Neural cell (in vitro differentiated cells): ENCODE measurements around the gene CAPN13.

Source experiments
- CTCF ChIP-seq: fragments of 450-650 bp; IDR thresholded peaks from 2 replicates; pipeline ENCODE4 v1.5.1; 2014; ENCODE audit warnings: antibody characterized with exemption, mild to moderate bottlenecking, moderate library complexity; ENCODE audit not compliant: poor library complexity, severe bottlenecking
- EP300 ChIP-seq: fragments of 450-650 bp; conservative IDR thresholded peaks from 2 replicates; pipeline ENCODE4 v1.6.1; 2014; ENCODE audit warnings: antibody characterized with exemption, mild to moderate bottlenecking, moderate library complexity; ENCODE audit not compliant: poor library complexity, severe bottlenecking
- EZH2 ChIP-seq: fragments of 200-600, 300-800 bp; shearing (Covaris generic), sonication (generic); IDR thresholded peaks from 2 replicates; pipeline ENCODE4 v1.6.1; 2014; ENCODE audit warnings: antibody characterized with exemption, low read length, borderline replicate concordance, mild to moderate bottlenecking; ENCODE audit not compliant: insufficient read depth, poor library complexity, severe bottlenecking
- POLR2AphosphoS5 ChIP-seq: IDR thresholded peaks from 2 replicates; pipeline ENCODE4 v1.6.1; 2012
- RAD21 ChIP-seq: fragments of 450-650 bp; conservative IDR thresholded peaks from 2 replicates; pipeline ENCODE4 v1.6.1; 2014; ENCODE audit warnings: antibody characterized with exemption, mild to moderate bottlenecking, moderate library complexity
- REST ChIP-seq: IDR thresholded peaks from 2 replicates; pipeline ENCODE4 v1.6.1; 2012; ENCODE audit warnings: borderline replicate concordance
- SMC3 ChIP-seq: fragments of 450-650 bp; conservative IDR thresholded peaks from 2 replicates; pipeline ENCODE4 v1.6.1; 2014; ENCODE audit warnings: antibody characterized with exemption, mild to moderate bottlenecking, moderate library complexity; ENCODE audit not compliant: poor library complexity
- TAF1 ChIP-seq: IDR thresholded peaks from 2 replicates; pipeline ENCODE4 v1.6.1; 2012; ENCODE audit warnings: low read depth

GRCh38 chr2:30800159-30800558 lies 7.1 kb downstream of the CAPN13 start:
- TF ChIP-seq EP300: no peak
- no peak for TF ChIP-seq CTCF
- no peak for TF ChIP-seq POLR2AphosphoS5
- TF ChIP-seq EZH2: no peak
- TF ChIP-seq TAF1: no peak
- no peak for TF ChIP-seq REST
- no peak for TF ChIP-seq RAD21
- no peak for TF ChIP-seq SMC3
